PFSK-1 (cell line): Measurements from ENCODE around the gene ZNF492.

Experiments used
- FOXP2 ChIP-seq: optimal IDR thresholded peaks from 2 replicates; pipeline ENCODE3; 2011; ENCODE audit warnings: borderline replicate concordance, control low read depth, inconsistent platforms; ENCODE audit not compliant: insufficient read depth; ENCODE audit errors: extremely low read length, extremely low read depth
- POLR2AphosphoS5 ChIP-seq: IDR thresholded peaks from 2 replicates; pipeline ENCODE4 v1.6.1; 2012; ENCODE audit warnings: low read depth, mild to moderate bottlenecking, control low read depth, low read length, moderate library complexity
- SIN3A ChIP-seq: IDR thresholded peaks from 2 replicates; pipeline ENCODE4 v1.6.1; 2012; ENCODE audit warnings: mild to moderate bottlenecking, low read length, moderate library complexity, borderline replicate concordance; ENCODE audit not compliant: insufficient read depth
- TAF1 ChIP-seq: IDR thresholded peaks from 2 replicates; pipeline ENCODE4 v1.6.1; 2012; ENCODE audit warnings: low read length, control low read depth, borderline replicate concordance; ENCODE audit not compliant: insufficient read depth
- TF ChIP-seq, protein P1 (sequence below), 2 experiments: IDR thresholded peaks; 2 replicates each; pipeline versions ENCODE4 v1.6.1 to v1.8.0; 2011 to 2012; ENCODE audit warnings: low read depth in 2 of 2, low read length in 2 of 2, control low read depth in 1 of 2, inconsistent platforms in 1 of 2, mild to moderate bottlenecking in 1 of 2, moderate library complexity in 1 of 2; ENCODE audit not compliant: insufficient read depth in 1 of 2

ZNF492 gene

DNA sequence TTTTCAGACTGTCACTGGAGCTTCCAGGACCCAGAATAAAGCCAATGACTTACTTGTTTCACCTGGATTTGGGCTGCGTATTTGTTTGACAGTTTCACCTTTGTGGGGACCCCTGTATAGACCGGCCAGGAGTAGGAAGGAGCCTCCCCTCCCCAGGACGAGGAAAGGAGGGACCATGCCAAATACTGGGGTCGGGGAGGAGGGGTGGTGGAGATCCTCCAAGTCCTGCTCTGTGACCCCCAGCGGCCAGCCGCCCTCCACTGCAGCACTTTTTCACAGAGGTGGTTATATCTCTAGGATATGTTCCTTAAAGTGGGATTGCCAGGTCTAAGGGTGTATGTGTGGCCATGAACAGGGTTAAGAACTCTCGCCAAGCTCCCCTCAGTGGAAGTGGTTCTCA lies 25.7 kb upstream of the ZNF492 start:
- TF ChIP-seq FOXP2 (no peak), POLR2AphosphoS5 (no peak), SIN3A (no peak), TAF1 (no peak)

DNA sequence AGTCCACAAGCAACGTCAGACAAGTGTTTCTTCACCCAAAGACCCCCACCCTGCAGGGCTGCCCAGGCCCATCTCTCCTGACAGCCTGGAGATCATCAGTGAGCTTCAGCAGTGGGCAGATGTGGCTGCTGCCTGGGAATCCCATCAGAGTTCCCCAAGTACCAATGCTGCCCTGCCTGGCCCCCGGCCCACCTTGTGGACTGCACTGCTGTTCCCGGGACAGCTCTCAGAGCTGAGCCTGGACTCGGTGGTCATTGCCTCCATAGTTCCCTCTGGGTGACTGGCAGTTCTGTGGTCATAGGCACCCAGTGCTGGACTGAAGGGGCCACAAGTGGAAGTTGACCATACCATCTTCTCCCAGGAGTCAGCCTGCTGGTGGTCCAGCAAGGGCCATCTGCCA lies 24.5 kb upstream of the ZNF492 start:
- TF ChIP-seq SIN3A: no peak
- TF ChIP-seq, protein P1, sequence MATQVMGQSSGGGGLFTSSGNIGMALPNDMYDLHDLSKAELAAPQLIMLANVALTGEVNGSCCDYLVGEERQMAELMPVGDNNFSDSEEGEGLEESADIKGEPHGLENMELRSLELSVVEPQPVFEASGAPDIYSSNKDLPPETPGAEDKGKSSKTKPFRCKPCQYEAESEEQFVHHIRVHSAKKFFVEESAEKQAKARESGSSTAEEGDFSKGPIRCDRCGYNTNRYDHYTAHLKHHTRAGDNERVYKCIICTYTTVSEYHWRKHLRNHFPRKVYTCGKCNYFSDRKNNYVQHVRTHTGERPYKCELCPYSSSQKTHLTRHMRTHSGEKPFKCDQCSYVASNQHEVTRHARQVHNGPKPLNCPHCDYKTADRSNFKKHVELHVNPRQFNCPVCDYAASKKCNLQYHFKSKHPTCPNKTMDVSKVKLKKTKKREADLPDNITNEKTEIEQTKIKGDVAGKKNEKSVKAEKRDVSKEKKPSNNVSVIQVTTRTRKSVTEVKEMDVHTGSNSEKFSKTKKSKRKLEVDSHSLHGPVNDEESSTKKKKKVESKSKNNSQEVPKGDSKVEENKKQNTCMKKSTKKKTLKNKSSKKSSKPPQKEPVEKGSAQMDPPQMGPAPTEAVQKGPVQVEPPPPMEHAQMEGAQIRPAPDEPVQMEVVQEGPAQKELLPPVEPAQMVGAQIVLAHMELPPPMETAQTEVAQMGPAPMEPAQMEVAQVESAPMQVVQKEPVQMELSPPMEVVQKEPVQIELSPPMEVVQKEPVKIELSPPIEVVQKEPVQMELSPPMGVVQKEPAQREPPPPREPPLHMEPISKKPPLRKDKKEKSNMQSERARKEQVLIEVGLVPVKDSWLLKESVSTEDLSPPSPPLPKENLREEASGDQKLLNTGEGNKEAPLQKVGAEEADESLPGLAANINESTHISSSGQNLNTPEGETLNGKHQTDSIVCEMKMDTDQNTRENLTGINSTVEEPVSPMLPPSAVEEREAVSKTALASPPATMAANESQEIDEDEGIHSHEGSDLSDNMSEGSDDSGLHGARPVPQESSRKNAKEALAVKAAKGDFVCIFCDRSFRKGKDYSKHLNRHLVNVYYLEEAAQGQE (IDR thresholded peaks at IDR 0.05; ENCODE audit: insufficient read depth in 1 of 2, low read depth in 2 of 2, low read length in 2 of 2): no peak
- TF ChIP-seq TAF1: no peak
- no peak for TF ChIP-seq FOXP2
- TF ChIP-seq POLR2AphosphoS5: no peak

DNA sequence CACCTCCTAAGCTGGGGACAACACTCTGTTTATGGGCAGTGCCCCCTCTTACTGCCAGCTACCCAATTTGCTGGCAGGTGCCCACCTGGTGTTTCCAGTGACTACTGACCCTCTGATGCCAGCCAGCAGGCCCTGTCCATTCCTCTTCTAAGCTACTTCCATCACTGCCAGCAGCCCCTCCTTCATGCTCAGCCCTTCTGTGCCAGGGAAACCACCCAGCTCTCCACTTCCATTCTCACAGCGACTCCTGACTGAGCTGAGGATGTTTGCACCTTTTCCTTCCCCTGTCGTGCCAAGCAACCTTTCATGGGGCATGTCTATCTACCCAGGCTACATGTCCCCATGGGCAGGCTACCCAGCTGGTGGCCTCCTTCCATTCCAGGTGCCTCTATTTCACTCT lies 24.0 kb upstream of the ZNF492 start:
- TF ChIP-seq TAF1 (no peak), FOXP2 (no peak), POLR2AphosphoS5 (no peak), SIN3A (no peak)
- TF ChIP-seq, protein P1 (IDR thresholded peaks at IDR 0.05; ENCODE audit: insufficient read depth in 1 of 2, low read depth in 2 of 2, low read length in 2 of 2): no peak

DNA sequence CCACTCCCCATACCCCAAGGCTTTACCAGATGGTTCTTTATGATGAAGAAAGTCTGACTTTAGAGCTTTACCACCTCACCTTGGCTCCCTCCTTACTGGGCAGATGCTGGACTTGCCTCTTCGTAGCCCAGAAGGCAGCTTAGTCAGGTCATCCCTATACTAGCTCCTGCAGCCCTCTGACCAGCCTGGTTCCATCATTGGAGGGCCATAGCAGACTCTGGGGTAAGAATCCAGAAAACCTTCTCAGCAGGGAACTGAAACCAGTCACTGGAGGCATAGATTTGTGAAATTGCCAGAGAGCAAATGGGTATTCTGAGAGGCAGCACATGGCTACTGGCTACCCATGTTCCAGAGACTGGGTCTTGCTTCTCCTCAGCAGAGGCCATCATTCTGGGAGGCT lies 21.8 kb upstream of the ZNF492 start:
- TF ChIP-seq, protein P1 (IDR thresholded peaks at IDR 0.05; ENCODE audit: insufficient read depth in 1 of 2, low read depth in 2 of 2, low read length in 2 of 2): no peak
- no peak for TF ChIP-seq TAF1
- TF ChIP-seq FOXP2: no peak
- no peak for TF ChIP-seq SIN3A
- TF ChIP-seq POLR2AphosphoS5: no peak

DNA sequence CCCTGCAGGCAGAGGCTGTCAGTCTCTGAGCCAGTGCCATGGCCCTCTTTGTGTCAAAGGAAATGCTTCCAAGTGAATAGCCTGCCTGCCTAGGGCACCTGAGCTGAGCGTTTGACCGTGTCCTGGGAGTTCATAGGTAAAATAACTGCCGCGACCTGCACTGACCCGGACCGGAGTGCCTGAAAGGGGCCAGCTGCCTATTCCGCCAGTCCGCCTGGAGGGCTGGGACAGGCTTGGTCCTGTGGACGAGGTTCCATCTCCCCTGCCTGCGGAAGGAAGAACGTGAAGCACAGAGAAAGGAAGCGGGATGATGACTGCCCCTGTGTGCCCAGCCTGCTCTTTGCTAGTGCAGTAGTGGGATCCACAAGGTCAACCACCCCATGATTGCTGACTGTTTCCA lies 17.5 kb upstream of the ZNF492 start:
- TF ChIP-seq SIN3A: no peak
- no peak for TF ChIP-seq POLR2AphosphoS5
- no peak for TF ChIP-seq TAF1
- TF ChIP-seq, protein P1 (IDR thresholded peaks at IDR 0.05; ENCODE audit: insufficient read depth in 1 of 2, low read depth in 2 of 2, low read length in 2 of 2): no peak
- no peak for TF ChIP-seq FOXP2

DNA sequence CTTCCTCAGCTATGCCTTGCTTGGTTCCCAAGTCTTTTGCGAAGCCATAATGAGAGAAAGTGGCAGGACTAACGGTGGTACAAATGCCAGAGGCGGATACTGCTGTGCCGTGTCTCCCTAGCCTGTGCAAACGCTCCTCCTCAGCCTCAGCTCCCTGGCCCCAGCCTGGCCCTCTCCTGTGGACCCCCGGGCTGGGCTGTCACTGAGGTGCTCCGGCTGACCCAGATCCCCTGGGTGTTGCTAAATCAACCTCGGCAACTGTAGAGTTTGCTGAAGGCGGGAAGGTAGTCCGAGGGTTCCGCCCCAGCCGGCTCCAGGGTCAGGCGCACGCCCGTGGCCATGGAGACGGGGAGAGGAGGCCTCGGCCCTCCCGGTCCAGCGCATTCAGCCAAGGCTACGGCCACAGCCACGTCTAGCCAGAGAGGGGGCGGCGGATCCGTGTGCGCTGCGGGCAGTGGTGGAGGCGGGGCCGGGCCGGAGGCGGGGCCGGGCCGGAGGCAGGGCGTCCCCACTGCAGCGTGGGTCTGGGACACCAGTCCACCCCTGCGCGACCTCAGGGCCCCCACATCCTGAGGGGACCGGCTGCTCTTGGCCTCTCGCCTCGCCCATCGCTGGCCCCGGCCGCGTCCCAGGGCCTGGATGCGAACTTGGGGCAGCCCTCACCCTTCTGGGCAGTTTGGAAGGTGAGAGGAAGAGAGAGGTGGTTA lies 16.4 kb upstream of the ZNF492 start:
- TF ChIP-seq POLR2AphosphoS5 (no peak), FOXP2 (no peak), TAF1 (no peak), SIN3A (no peak)
- TF ChIP-seq, protein P1 (IDR thresholded peaks at IDR 0.05; ENCODE audit: insufficient read depth in 1 of 2, low read depth in 2 of 2, low read length in 2 of 2): no peak
